Uterus (tissue), 2 donors: ENCODE data around the gene APLNR.
"Not testable (repeated sequence)": the region's sequence is repeated elsewhere in the genome, so short reads cannot be mapped to it uniquely, and the experiment has no call there.

ENCODE experiments used
- POLR2A ChIP-seq, 2 donors: fragments of 450-650 bp; IDR thresholded peaks; one replicate each; pipeline ENCODE4 v1.6.1; 2016; ENCODE audit warnings: antibody characterized with exemption in 2 of 2, mild to moderate bottlenecking in 1 of 2, moderate library complexity in 1 of 2
- TF ChIP-seq, protein P1 (sequence below), 4 experiments: fragments of 200-600 bp in 2 of 4; fragments of 450-650 bp in 2 of 4; sonication (generic) in 2 of 4; IDR thresholded peaks; one replicate each; pipeline ENCODE4 v1.5.1; 2016 to 2019; ENCODE audit warnings: antibody characterized with exemption in 4 of 4, mild to moderate bottlenecking in 2 of 4, moderate library complexity in 1 of 4

DNA sequence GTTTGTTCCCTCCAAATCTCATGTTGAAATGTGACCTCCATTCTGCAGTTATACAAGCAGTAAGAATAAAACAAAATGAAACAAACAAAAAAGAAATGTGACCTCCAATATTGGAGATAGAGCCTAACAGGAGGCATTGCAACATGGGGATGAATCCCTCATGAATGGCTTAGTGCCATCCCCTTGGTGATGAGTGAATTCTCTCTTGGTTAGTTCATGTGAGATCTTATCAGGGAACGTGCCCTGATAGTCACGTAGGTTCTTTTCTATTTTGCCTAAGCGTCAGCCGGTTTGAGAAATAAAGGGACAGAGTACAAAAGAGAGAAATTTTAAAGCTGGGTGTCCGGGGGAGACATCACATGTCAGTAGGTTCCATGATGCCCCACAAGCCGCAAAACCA, 44.5 kb upstream of the APLNR start:
- not testable (repeated sequence) for TF ChIP-seq POLR2A (IDR thresholded peaks at IDR 0.05)
- TF ChIP-seq, protein P1, sequence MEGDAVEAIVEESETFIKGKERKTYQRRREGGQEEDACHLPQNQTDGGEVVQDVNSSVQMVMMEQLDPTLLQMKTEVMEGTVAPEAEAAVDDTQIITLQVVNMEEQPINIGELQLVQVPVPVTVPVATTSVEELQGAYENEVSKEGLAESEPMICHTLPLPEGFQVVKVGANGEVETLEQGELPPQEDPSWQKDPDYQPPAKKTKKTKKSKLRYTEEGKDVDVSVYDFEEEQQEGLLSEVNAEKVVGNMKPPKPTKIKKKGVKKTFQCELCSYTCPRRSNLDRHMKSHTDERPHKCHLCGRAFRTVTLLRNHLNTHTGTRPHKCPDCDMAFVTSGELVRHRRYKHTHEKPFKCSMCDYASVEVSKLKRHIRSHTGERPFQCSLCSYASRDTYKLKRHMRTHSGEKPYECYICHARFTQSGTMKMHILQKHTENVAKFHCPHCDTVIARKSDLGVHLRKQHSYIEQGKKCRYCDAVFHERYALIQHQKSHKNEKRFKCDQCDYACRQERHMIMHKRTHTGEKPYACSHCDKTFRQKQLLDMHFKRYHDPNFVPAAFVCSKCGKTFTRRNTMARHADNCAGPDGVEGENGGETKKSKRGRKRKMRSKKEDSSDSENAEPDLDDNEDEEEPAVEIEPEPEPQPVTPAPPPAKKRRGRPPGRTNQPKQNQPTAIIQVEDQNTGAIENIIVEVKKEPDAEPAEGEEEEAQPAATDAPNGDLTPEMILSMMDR (IDR thresholded peaks at IDR 0.05): not testable (repeated sequence)
